H9 (cell line): ENCODE data around the gene BAG5. TPM values are rescaled to one million over a fixed set of nuclear protein-coding genes. Genes with fewer than 3 reads are reported as not detected.
A peak's percentile ranks its signal among the peaks of the same experiment; 100 is the strongest.

Experiments used
- DNase-seq: peaks from one replicate; pipeline ENCODE4 v3.0.0-alpha.2; 2017
- H2AFZ ChIP-seq: one replicate; pipeline ENCODE4 v1.6.1; 2013; ENCODE audit warnings: mild to moderate bottlenecking, low read length, control low read depth, moderate library complexity
- H2AK5ac ChIP-seq: 2 replicates; pipeline ENCODE4 v1.6.1; 2013; ENCODE audit warnings: low read length, control low read depth, mixed read lengths; ENCODE audit not compliant: insufficient read length
- H2BK120ac ChIP-seq: one replicate; pipeline ENCODE4 v1.6.1; 2013; ENCODE audit warnings: low read depth, mild to moderate bottlenecking, low read length, control low read depth, inconsistent platforms; ENCODE audit not compliant: poor library complexity, severe bottlenecking
- H2BK12ac ChIP-seq: 2 replicates; pipeline ENCODE4 v1.6.1; 2013; ENCODE audit warnings: low read length, control low read depth, mixed read lengths, low read depth; ENCODE audit not compliant: insufficient read length
- H2BK15ac ChIP-seq: 2 replicates; pipeline ENCODE4 v1.6.1; 2013; ENCODE audit warnings: low read depth, low read length, control low read depth
- H2BK20ac ChIP-seq: one replicate; pipeline ENCODE4 v1.6.1; 2013; ENCODE audit warnings: low read depth, mild to moderate bottlenecking, low read length, control low read depth, inconsistent platforms; ENCODE audit not compliant: poor library complexity, severe bottlenecking
- H2BK5ac ChIP-seq: 2 replicates; pipeline ENCODE4 v1.6.1; 2013; ENCODE audit warnings: low read length, control low read depth, mixed read lengths; ENCODE audit not compliant: insufficient read length
- H3K14ac ChIP-seq: 2 replicates; pipeline ENCODE4 v1.6.1; 2013; ENCODE audit warnings: low read length, control low read depth; ENCODE audit not compliant: insufficient read depth
- H3K18ac ChIP-seq: 2 replicates; pipeline ENCODE4 v1.6.1; 2013; ENCODE audit warnings: low read depth, mild to moderate bottlenecking, mixed read lengths, low read length, control low read depth; ENCODE audit not compliant: insufficient read length
- H3K23ac ChIP-seq: 2 replicates; pipeline ENCODE4 v1.6.1; 2013; ENCODE audit warnings: low read length, control low read depth, mixed read lengths, low read depth; ENCODE audit not compliant: insufficient read length
- H3K23me2 ChIP-seq: 2 replicates; pipeline ENCODE4 v1.6.1; 2013; ENCODE audit warnings: low read depth, mild to moderate bottlenecking, mixed read lengths, low read length, control low read depth; ENCODE audit not compliant: insufficient read length, poor library complexity, severe bottlenecking
- H3K27ac ChIP-seq: 2 replicates; pipeline ENCODE4 v1.5.1; 2013; ENCODE audit warnings: low read length, control low read depth, mixed read lengths, low read depth; ENCODE audit not compliant: insufficient read length
- H3K27me3 ChIP-seq: 2 replicates; pipeline ENCODE4 v1.6.1; 2013; ENCODE audit warnings: low read length, control low read depth, inconsistent platforms; ENCODE audit not compliant: insufficient read depth
- H3K4ac ChIP-seq: 2 replicates; pipeline ENCODE4 v1.6.1; 2013; ENCODE audit warnings: low read depth, mild to moderate bottlenecking, control low read depth, inconsistent platforms, low read length, moderate library complexity
- H3K4me1 ChIP-seq: 2 replicates; pipeline ENCODE4 v1.6.1; 2013; ENCODE audit warnings: low read length, control low read depth, inconsistent platforms; ENCODE audit not compliant: insufficient read depth
- H3K4me2 ChIP-seq: 2 replicates; pipeline ENCODE4 v1.6.1; 2013; ENCODE audit warnings: low read length, control low read depth, mixed read lengths; ENCODE audit not compliant: insufficient read length, insufficient read depth
- H3K56ac ChIP-seq: 2 replicates; pipeline ENCODE4 v1.6.1; 2013; ENCODE audit warnings: low read depth, mild to moderate bottlenecking, mixed read lengths, low read length, control low read depth; ENCODE audit not compliant: insufficient read length
- H3K79me1 ChIP-seq: 2 replicates; pipeline ENCODE4 v1.6.1; 2013; ENCODE audit warnings: low read depth, mild to moderate bottlenecking, moderate library complexity, low read length, control low read depth, inconsistent platforms; ENCODE audit not compliant: insufficient read depth, poor library complexity, severe bottlenecking
- H3K79me2 ChIP-seq: 2 replicates; pipeline ENCODE4 v1.6.1; 2013; ENCODE audit warnings: low read length, control low read depth, inconsistent platforms; ENCODE audit not compliant: insufficient read depth
- H3K9ac ChIP-seq: 2 replicates; pipeline ENCODE4 v1.6.1; 2013; ENCODE audit warnings: low read length, control low read depth, mixed read lengths; ENCODE audit not compliant: insufficient read length; ENCODE audit errors: extremely low read depth
- H3K9me3 ChIP-seq: one replicate; pipeline ENCODE4 v1.6.1; 2013; ENCODE audit warnings: low read depth, low read length, inconsistent platforms; ENCODE audit not compliant: control insufficient read depth
- H3T11ph ChIP-seq: one replicate; pipeline ENCODE4 v1.6.1; 2013; ENCODE audit warnings: mild to moderate bottlenecking, low read length, control low read depth, inconsistent platforms
- H4K20me1 ChIP-seq: one replicate; pipeline ENCODE4 v1.6.1; 2013; ENCODE audit not compliant: control insufficient read depth, insufficient read length, insufficient read depth
- H4K5ac ChIP-seq: 2 replicates; pipeline ENCODE4 v1.6.1; 2013; ENCODE audit warnings: low read depth, mild to moderate bottlenecking, mixed read lengths, low read length, control low read depth; ENCODE audit not compliant: insufficient read length
- H4K8ac ChIP-seq: replicated peaks from 2 replicates; pipeline ENCODE4 v1.6.1; 2013; ENCODE audit warnings: low read length, control low read depth, mixed read lengths, low read depth; ENCODE audit not compliant: insufficient read length
- H4K91ac ChIP-seq: 2 replicates; pipeline ENCODE4 v1.6.1; 2013; ENCODE audit warnings: low read depth, mild to moderate bottlenecking, moderate library complexity, mixed read lengths, low read length, control low read depth; ENCODE audit not compliant: insufficient read length
- H3K27ac Mint-ChIP-seq, 3 experiments: 2 replicates in 2 of 3; 3 replicates in 1 of 3; pipeline ENCODE4 v1.8.0; 2020 to 2021; ENCODE audit warnings: mixed read lengths in 3 of 3, mild to moderate bottlenecking in 1 of 3, moderate library complexity in 1 of 3
- H3K27me3 Mint-ChIP-seq: 2 replicates; pipeline ENCODE4 v1.8.0; 2021; ENCODE audit warnings: low read depth, mild to moderate bottlenecking, moderate library complexity, mixed read lengths
- H3K36me3 Mint-ChIP-seq, 3 experiments: 2 replicates in 2 of 3; 3 replicates in 1 of 3; pipeline ENCODE4 v1.8.0; 2020 to 2021; ENCODE audit warnings: low read depth in 3 of 3, mixed read lengths in 3 of 3; ENCODE audit not compliant: insufficient read depth in 1 of 3
- H3K4me1 Mint-ChIP-seq, 2 experiments: 2 replicates each; pipeline ENCODE4 v1.8.0; 2020; ENCODE audit warnings: mixed read lengths in 2 of 2
- H3K4me3 Mint-ChIP-seq, 2 experiments: 2 replicates in 1 of 2; 3 replicates in 1 of 2; pipeline ENCODE4 v1.8.0; 2020 to 2021; ENCODE audit warnings: mild to moderate bottlenecking in 2 of 2, mixed read lengths in 2 of 2, moderate library complexity in 1 of 2
- H3K9me3 Mint-ChIP-seq, 2 experiments: 2 replicates in 1 of 2; 3 replicates in 1 of 2; pipeline ENCODE4 v1.8.0; 2020; ENCODE audit warnings: mild to moderate bottlenecking in 2 of 2, mixed read lengths in 2 of 2, moderate library complexity in 1 of 2
- CTCF ChIP-seq: fragments of 200-600 bp; sonication (generic); conservative IDR thresholded peaks from 3 replicates; pipeline ENCODE4 v1.8.0; 2021; ENCODE audit warnings: antibody characterized with exemption, mild to moderate bottlenecking
- WGBS: extraction: QIAGEN DNeasy Blood & Tissue Kit; methylation state at CpG from one replicate; pipeline ENCODE4 v1.1.7; 2013; ENCODE audit warnings: missing lambda C conversion rate, low lambda C conversion rate, mixed read lengths; ENCODE audit not compliant: insufficient read length; ENCODE audit errors: extremely low coverage; 5-methylcytosine and 5-hydroxymethylcytosine counted together
- total RNA-seq: library from RNA; stranded (reverse); gene quantifications from 2 replicates; pipeline ENCODE4 v1.2.1, GENCODE V29; 2021

BAG5 gene
- total RNA-seq, 1 experiment from 2014 or later: 38.0 TPM

- no peak for DNase-seq
- Histone ChIP-seq H3K56ac (no peak overlapping the region), H3K27ac (no peak overlapping the region), H4K8ac (no peak overlapping the region), H2AFZ (no peak overlapping the region), H3K79me2 (no peaks in the 10 kb centered on the region), H2BK20ac (no peak overlapping the region), H3K79me1 (no peaks in the 10 kb centered on the region), H2BK12ac (no peak overlapping the region), H2AK5ac (no peak overlapping the region), H2BK15ac (no peak overlapping the region), H3K9me3 (no peaks in the 10 kb centered on the region), H3K18ac (no peak overlapping the region), H2BK120ac (no peak overlapping the region), H3K14ac (no peak overlapping the region), H3K4me2 (no peak overlapping the region), H3K9ac (no peak overlapping the region), H2BK5ac (no peak overlapping the region), H3K27me3 (no peaks in the 10 kb centered on the region; the same call in 1 of the 2 replicates), H4K20me1 (no peaks in the 10 kb centered on the region), H3K23ac (no peak overlapping the region), H3K23me2 (no peaks in the 10 kb centered on the region), H3K4me1 (no peaks in the 10 kb centered on the region), H4K5ac (no peak overlapping the region), H3K4ac (no peak overlapping the region), H4K91ac (no peak overlapping the region), H3T11ph (no peak overlapping the region)
- H3K27ac Mint-ChIP-seq: peak overlapping the region in 2 of 3 experiments; percentile 36 to 47; a peak in 1 of 7 replicates
- H3K9me3 Mint-ChIP-seq: no peaks in the 10 kb centered on the region
- H3K4me3 Mint-ChIP-seq: no peak overlapping the region
- H3K36me3 Mint-ChIP-seq: peaks cover 3 to 22% (median 12%) of the 10 kb centered on the region in 3 experiments; a peak in 4 of 7 replicates
- WGBS: no CpG with 5 or more reads among the region's 6 CpGs
- TF ChIP-seq CTCF: no peak
- H3K27me3 Mint-ChIP-seq: no peaks in the 10 kb centered on the region
- peaks cover 19% of the 10 kb centered on the region in 2 experiments for H3K4me1 Mint-ChIP-seq
Measured at GRCh38 chr14:103593577-103593976, 31.1 kb upstream of the BAG5 start.
